ENCODE data around the gene KRTAP5-5. TPM values are rescaled to one million over a fixed set of nuclear protein-coding genes. Genes with fewer than 3 reads are reported as not detected.

The KRTAP5-5 gene
- total and polyA plus RNA-seq, 4 donors = not detected

DNA sequence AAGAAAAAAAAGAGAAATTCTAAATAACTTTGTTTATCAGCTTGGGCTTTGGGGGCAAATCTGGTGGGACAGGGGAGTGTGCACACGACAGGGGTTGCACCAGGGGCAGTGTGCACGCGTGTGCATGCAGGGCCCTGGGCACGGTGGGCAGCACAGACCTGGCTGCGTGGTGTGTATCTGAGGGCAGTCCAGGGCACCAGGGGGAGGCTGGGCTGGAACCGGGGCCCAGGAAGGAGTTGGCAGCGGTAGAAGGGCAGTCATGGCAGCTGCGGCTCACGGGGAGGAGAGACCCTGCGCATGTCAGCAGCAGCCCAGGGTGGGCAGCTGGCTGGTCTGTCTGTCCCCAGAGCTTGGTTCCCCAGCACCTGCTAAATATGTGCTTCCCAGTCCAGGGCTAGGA, 4.3 kb downstream of the KRTAP5-5 start:
- Histone ChIP-seq H3K9me3 (ENCODE audit: control insufficient read depth in 4 of 4, low read length in 3 of 4) (no peaks in the 10 kb centered on the region), H3K27me3 (ENCODE audit: control insufficient read depth in 4 of 4, insufficient read depth in 4 of 4, low read length in 3 of 4) (peaks cover 0 to 8% (median 1%) of the 10 kb centered on the region in 4 donors), H3K4me3 (ENCODE audit: low read depth in 1 of 3, low read length in 3 of 3) (no peak overlapping the region), H3K27ac (ENCODE audit: low read depth in 1 of 2, low read length in 2 of 2) (no peak overlapping the region), H3K4me1 (ENCODE audit: control insufficient read depth in 4 of 4, insufficient read depth in 4 of 4, low read length in 3 of 4) (peaks cover 0 to 3% (median 0%) of the 10 kb centered on the region in 4 donors), H3K9ac (ENCODE audit: low read depth in 1 of 2, low read length in 2 of 2) (no peak overlapping the region), H3K36me3 (ENCODE audit: control insufficient read depth in 4 of 4, insufficient read depth in 3 of 4, low read depth in 1 of 4, low read length in 3 of 4) (no peaks in the 10 kb centered on the region)
- DNase-seq (ENCODE audit: low spot score) = no peak
- 85% methylated on average over 10 of the region's 10 CpGs for WGBS
- TF ChIP-seq YY1 (IDR thresholded peaks at IDR 0.05) (no peak), FOXA2 (IDR thresholded peaks at IDR 0.05) (no peak), RAD21 (IDR thresholded peaks at IDR 0.05) (no peak), HNF4A (conservative IDR thresholded peaks at IDR 0.05) (no peak), HNF4G (IDR thresholded peaks at IDR 0.05) (no peak), SP1 (IDR thresholded peaks at IDR 0.05) (no peak), RXRA (IDR thresholded peaks at IDR 0.05) (no peak), EGR1 (IDR thresholded peaks at IDR 0.05; ENCODE audit: low read depth in 2 of 2) (no peak), GABPA (IDR thresholded peaks at IDR 0.05 in 1 of 2, conservative IDR thresholded peaks at IDR 0.05 in 1 of 2) (no peak), TAF1 (conservative IDR thresholded peaks at IDR 0.05) (no peak), JUND (IDR thresholded peaks at IDR 0.05) (no peak), FOXA1 (IDR thresholded peaks at IDR 0.05) (no peak), NR2F2 (IDR thresholded peaks at IDR 0.05) (no peak)
- TF ChIP-seq, protein P1, sequence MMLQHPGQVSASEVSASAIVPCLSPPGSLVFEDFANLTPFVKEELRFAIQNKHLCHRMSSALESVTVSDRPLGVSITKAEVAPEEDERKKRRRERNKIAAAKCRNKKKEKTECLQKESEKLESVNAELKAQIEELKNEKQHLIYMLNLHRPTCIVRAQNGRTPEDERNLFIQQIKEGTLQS (IDR thresholded peaks at IDR 0.05) = no peak
- TF ChIP-seq, protein P2, sequence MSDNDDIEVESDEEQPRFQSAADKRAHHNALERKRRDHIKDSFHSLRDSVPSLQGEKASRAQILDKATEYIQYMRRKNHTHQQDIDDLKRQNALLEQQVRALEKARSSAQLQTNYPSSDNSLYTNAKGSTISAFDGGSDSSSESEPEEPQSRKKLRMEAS (IDR thresholded peaks at IDR 0.05) = no peak
- TF ChIP-seq, protein P3, sequence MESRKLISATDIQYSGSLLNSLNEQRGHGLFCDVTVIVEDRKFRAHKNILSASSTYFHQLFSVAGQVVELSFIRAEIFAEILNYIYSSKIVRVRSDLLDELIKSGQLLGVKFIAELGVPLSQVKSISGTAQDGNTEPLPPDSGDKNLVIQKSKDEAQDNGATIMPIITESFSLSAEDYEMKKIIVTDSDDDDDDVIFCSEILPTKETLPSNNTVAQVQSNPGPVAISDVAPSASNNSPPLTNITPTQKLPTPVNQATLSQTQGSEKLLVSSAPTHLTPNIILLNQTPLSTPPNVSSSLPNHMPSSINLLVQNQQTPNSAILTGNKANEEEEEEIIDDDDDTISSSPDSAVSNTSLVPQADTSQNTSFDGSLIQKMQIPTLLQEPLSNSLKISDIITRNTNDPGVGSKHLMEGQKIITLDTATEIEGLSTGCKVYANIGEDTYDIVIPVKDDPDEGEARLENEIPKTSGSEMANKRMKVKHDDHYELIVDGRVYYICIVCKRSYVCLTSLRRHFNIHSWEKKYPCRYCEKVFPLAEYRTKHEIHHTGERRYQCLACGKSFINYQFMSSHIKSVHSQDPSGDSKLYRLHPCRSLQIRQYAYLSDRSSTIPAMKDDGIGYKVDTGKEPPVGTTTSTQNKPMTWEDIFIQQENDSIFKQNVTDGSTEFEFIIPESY (IDR thresholded peaks at IDR 0.05) = no peak
- TF ChIP-seq, protein P4, sequence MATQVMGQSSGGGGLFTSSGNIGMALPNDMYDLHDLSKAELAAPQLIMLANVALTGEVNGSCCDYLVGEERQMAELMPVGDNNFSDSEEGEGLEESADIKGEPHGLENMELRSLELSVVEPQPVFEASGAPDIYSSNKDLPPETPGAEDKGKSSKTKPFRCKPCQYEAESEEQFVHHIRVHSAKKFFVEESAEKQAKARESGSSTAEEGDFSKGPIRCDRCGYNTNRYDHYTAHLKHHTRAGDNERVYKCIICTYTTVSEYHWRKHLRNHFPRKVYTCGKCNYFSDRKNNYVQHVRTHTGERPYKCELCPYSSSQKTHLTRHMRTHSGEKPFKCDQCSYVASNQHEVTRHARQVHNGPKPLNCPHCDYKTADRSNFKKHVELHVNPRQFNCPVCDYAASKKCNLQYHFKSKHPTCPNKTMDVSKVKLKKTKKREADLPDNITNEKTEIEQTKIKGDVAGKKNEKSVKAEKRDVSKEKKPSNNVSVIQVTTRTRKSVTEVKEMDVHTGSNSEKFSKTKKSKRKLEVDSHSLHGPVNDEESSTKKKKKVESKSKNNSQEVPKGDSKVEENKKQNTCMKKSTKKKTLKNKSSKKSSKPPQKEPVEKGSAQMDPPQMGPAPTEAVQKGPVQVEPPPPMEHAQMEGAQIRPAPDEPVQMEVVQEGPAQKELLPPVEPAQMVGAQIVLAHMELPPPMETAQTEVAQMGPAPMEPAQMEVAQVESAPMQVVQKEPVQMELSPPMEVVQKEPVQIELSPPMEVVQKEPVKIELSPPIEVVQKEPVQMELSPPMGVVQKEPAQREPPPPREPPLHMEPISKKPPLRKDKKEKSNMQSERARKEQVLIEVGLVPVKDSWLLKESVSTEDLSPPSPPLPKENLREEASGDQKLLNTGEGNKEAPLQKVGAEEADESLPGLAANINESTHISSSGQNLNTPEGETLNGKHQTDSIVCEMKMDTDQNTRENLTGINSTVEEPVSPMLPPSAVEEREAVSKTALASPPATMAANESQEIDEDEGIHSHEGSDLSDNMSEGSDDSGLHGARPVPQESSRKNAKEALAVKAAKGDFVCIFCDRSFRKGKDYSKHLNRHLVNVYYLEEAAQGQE (IDR thresholded peaks at IDR 0.05) = no peak
- TF ChIP-seq, protein P5, sequence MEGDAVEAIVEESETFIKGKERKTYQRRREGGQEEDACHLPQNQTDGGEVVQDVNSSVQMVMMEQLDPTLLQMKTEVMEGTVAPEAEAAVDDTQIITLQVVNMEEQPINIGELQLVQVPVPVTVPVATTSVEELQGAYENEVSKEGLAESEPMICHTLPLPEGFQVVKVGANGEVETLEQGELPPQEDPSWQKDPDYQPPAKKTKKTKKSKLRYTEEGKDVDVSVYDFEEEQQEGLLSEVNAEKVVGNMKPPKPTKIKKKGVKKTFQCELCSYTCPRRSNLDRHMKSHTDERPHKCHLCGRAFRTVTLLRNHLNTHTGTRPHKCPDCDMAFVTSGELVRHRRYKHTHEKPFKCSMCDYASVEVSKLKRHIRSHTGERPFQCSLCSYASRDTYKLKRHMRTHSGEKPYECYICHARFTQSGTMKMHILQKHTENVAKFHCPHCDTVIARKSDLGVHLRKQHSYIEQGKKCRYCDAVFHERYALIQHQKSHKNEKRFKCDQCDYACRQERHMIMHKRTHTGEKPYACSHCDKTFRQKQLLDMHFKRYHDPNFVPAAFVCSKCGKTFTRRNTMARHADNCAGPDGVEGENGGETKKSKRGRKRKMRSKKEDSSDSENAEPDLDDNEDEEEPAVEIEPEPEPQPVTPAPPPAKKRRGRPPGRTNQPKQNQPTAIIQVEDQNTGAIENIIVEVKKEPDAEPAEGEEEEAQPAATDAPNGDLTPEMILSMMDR (IDR thresholded peaks at IDR 0.05; ENCODE audit: low read depth, low read length, missing input control) = no peak
